ENCODE results near the gene PPP1R16B.

PPP1R16B gene

DNA sequence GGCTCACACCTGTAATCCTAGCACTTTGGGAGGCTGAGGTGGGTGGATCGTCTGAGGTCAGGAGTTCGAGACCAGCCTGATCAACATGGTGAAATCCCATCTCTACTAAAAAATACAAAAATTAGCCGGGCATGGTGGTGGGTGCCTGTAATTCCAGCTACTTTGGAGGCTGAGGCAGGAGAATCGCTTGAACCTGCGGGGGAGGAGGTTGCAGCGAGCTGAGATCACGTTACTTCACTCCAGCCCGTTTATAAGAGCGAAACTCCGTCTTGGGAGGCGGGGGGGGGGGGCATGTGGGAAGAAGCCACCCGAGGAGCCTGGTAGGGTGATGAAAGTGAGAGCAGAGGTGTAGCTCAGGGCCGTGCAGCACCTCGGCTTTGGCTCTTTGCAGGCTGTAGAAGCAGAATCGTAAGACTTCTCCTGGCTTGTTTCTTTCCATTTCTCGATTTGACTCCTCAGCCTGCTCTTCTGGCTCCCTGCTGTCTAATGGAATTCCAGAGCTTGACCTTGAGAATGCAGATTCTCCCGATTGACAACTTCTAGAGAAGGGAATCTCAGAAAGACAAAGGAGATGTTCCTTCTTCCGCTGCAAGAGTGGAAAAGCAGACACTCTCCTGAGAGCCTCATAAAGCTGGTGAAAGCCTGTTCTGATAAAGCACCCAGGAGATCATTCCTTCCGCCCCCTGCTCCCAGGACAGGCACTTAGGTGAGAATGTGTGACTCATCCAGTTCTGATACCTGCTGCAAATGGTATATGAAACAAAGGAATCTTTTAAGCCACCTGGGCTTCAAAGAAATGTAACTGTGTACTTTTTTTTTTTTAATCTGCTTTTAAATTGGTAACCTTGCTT lies 26.0 kb upstream of the PPP1R16B start:
- DNase-seq (ENCODE audit: extremely low read depth, low read depth): no peak
- TF ChIP-seq CTCF (IDR thresholded peaks at IDR 0.05; ENCODE audit: low read depth, low read length): no peak

DNA sequence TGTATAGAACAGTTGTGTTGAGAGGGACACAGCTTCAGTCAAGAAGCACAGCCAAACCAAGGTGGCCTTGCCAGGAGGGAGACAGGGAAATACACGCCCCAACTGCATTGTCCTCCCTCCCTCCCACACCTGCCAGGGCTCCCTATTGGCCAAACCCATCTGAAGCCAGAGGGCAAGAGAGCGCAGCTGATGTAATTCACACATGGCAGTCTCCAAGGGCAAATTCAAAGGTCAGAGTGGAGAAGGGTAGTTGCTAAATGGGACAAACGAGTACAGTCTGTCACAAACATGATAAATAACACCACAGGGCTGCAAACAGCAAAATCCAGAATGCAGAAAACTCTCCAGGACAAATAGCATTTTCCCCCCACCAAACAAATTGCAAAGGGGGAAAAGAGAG lies 23.2 kb upstream of the PPP1R16B start:
- no peak for DNase-seq (ENCODE audit: extremely low read depth, low read depth)
- no peak for TF ChIP-seq CTCF (IDR thresholded peaks at IDR 0.05; ENCODE audit: low read depth, low read length)

DNA sequence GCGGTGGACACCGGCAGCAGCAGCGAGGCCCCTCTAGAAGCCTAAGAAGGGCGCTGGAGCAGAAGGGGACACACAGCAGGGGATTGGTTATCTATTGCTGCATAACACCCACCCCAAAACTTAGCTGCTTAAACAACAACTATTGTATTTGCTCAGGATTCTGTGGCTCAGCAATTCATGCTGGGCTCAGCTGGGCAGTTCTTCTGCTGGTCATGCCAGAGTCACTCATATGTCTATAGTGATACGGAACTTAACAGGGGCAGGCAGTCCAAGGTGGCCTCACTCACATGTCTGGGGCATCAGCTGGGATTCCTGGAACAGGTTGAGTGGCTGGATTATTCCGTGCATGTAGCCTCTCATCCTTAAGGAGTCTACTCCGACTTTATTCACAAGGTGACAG lies 17.6 kb upstream of the PPP1R16B start:
- TF ChIP-seq CTCF (IDR thresholded peaks at IDR 0.05; ENCODE audit: low read depth, low read length): no peak
- no peak for DNase-seq (ENCODE audit: extremely low read depth, low read depth)

DNA sequence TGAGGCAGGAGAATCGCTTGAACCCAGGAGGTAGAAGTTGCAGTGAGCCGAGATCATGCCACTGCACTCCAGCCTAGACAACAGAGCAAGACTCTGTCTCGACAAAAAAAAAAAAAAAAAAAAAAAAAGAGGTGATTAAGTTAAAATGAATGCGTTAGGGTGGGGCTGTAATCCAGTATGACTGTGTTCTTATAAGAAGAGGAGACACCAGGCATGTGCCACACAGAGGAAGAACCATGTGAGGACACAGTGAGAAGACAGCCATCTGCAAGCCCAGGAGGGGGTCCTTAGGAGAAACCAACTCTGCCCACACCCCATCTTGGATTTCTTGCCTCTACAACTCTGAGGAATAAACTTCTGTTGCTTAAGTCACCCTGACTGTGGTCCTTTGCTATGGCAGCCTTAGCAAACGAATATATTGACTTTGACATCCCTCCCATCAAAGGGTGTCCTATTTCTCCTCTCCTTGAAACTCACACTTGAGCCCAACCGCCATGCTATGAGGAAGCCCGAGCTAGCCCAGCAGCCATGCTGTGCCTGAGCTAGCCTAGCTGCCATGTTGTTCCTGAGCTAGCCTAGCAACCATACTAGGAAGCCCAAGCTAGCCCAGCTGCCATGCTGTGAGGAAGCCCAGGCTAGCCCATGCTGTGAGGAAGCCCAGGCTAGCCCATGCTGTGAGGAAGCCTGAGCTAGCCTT lies 15.8 kb upstream of the PPP1R16B start:
- no peak for DNase-seq (ENCODE audit: extremely low read depth, low read depth)
- no peak for TF ChIP-seq CTCF (IDR thresholded peaks at IDR 0.05; ENCODE audit: low read depth, low read length)

- DNase-seq (ENCODE audit: extremely low read depth, low read depth): no peak
- peak; percentile 64 for TF ChIP-seq CTCF (IDR thresholded peaks at IDR 0.05; ENCODE audit: low read depth, low read length)
Measured at GRCh38 chr20:38790200-38791053, 15.1 kb upstream of the PPP1R16B start.

DNA sequence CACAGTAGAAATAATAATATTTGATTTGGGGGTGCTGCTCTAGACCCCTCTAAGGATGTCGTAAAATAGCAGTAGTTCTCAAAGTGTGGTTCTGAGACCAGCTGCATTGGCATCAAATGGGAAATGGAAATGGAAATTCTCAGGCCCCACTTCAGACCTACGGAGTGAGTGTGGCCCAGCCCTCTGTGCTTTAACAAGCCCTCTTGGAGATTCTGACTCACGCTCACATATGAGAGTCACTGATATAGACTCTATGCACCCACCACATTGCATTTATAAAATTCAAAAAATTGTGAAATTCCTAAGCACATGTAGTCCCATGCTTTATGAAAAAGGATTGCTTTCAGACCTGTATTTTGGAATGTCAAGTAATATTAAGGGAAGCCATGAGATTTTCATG lies 14.2 kb upstream of the PPP1R16B start:
- no peak for DNase-seq (ENCODE audit: extremely low read depth, low read depth)
- no peak for TF ChIP-seq CTCF (IDR thresholded peaks at IDR 0.05; ENCODE audit: low read depth, low read length)

All from AG09319 (cell line).